HG02943 (cell line): ENCODE results near the gene FABP3.

Experiments
- ATAC-seq: cut with Tn5 transposase; IDR thresholded peaks from one replicate; pipeline ENCODE4 v1.9.1; 2021; ENCODE audit warnings: mild to moderate bottlenecking, low read depth, moderate library complexity; ENCODE audit not compliant: unreplicated experiment

Gene FABP3

GRCh38 chr1:31324992-31325391 is 47.9 kb downstream of the FABP3 start:
- ATAC-seq: no peak

GRCh38 chr1:31324093-31324492 is 48.8 kb downstream of the FABP3 start:
- ATAC-seq: no peak

- ATAC-seq: no peak
These were observed 54.7 kb downstream of the FABP3 start for GRCh38 chr1:31318146-31318545.

- no peak for ATAC-seq
These were observed 57.0 kb downstream of the FABP3 start for GRCh38 chr1:31315902-31316301.
